GM21447 (cell line): Measurements from ENCODE around the gene VDR.

Source experiments
- ATAC-seq: cut with Tn5 transposase; IDR thresholded peaks from one replicate; pipeline ENCODE4 v1.9.1; 2021; ENCODE audit not compliant: unreplicated experiment

Gene VDR

DNA sequence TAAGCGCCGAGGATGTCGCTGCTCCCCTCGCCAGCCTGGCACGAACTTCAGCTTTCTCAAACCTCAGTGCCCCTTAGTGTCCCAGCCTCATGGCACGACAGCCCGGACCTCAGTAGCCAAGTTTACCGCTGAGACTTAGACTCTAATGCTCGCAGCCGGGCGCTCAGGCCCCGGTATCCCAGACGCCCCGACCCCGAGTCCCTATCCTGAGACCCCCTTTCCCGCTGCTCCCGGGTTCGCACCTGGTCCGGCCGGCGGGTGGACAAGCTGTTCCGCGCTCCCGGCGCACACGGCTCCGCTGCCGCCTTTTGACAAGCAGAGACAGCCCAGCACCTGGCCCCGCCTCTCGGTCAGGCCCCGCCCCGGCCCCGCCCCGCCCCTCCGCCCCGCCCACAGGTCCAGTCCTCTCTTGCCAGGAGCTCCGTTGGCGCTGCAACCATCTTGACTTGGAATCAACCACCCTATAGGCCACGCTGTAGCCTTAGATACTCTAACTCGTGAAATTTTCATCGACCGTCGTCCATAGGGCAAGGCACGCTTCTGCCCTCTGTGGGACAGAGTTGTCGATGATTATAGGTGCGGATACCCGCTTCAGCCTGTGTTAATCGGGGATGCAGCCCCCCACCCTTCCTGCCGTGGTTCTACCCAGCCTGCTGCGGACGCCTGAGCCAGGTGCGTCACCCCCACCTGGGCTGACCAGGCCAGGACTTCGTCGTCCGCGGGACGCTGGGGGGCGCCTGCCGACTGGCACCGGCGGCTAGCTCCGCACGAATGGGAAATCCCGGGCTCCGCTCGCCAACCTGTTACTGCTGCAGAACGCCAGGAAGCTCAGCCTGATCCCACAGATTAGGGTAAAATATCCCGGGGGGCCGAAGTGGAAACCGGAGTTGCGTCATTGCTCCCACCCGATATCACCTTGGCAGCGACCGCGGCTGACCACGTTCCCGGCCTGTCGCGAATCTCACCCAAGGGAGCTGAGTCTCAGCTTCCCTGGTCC lies at the start of gene VDR:
VDR (minus strand) TSS at position 282 of the 997 bp plus-strand sequence. CDS start 25,881 bp downstream, outside the sequence.
- peak; percentile 75 for ATAC-seq

DNA sequence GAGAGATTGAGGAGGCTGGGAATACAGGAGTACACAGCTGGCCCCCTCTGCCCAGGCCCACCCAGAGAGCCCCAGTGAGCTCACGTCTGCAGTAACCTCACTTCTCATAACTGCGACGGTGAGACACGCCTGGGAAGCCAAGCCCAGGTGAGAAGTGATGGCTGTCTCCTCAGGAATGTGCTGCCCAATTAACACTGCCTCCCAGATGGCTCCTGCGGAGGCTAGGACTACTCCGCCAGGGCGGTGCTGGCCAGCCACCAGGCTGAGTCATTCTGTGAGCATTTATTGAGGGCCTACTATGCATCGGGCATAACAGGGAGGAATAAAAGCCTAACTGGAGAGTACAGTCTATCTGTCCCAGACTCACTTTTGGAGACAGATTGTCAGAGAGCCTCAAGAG lies 49.3 kb upstream of the VDR start:
- no peak for ATAC-seq

DNA sequence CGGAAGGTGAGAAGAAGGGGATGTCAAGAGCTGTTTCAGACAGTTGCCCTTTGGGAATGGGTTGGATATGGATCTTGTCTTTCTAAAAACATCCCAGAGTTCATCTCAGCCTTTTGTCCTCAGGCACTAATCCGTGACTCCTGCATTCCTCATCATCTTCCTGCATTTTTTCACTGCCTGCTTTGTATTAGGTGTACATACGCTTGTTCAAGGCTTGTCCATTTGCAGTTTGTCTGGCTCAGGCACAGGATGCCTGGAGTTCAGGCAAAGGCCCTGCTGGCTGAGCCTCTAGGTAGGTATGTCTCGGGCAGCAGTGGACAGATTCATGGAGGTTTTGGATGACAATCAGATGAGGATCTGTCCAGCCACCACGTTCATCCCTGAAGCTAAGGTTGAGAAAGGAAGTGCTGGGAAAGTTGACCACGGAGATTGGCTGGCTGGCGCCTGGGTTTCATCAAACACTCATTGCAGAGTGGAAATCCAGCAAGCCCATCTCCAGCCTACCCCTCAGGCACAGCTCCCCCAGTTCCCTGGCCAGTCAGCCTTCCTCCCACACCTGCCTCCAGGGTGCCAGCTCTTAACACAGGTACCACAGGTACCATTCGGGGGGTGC lies 46.2 kb upstream of the VDR start:
- ATAC-seq: no peak

DNA sequence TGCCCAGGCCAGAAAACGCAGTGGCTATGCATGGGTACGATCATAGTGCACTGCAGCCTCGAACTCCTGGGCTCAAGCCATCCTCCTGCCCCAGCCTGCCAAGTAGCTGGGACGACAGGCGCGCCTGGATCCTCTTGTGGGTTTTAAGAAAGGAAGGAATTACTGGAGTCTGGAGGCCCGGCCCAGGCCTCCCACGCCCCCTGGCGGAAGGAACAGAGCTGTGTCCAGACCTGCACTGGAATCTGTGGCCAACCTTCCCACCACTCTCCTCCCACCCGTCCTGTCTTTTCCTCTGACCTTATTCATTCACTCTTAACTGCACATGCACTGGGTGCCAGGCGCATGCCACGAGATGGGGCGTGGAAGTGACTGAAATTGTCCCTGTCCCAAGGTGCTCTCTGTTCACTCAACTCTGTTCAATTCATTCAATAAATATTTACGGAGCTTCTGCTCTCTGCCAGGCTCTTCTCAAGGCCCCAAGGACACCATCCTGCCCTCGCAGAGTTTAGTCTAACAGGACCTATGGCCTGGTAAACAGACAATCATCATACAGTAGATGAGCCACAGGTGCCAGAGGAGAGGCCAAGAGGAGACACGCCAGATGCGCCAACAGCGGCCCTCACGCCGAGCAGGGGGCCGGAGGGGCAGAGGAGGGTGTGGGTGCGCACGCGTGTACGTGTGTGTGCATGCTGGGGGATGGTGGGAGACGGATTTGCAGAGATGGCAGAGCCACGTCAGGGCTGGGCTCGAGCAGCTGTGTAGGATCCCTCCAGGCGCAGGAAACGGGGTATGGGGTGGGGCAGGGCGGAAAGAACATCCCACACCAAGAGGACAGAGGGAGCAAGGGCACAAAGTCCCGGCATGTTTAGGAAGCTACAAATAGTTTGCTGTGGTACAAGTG lies 44.9 kb upstream of the VDR start:
- ATAC-seq: no peak

DNA sequence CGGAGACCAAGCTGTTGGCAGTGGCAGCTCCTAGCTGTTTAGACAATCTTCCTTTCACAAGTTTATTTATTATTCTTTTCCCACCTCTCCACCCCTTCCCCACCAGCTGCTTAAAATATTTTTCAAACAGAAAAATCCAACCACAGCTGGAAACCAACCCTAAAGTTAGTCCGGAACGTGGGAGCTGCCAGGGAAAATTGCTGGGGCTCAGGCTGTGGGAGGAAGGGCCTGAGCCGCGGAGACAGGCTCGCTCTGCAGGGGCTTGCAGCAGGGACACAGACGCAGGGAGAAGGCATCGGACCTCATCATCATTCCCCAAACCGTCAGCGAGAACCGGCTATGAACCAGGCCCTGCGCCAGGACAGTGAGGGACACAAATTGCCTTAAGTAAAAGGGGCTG lies 42.5 kb upstream of the VDR start:
- ATAC-seq: no peak

DNA sequence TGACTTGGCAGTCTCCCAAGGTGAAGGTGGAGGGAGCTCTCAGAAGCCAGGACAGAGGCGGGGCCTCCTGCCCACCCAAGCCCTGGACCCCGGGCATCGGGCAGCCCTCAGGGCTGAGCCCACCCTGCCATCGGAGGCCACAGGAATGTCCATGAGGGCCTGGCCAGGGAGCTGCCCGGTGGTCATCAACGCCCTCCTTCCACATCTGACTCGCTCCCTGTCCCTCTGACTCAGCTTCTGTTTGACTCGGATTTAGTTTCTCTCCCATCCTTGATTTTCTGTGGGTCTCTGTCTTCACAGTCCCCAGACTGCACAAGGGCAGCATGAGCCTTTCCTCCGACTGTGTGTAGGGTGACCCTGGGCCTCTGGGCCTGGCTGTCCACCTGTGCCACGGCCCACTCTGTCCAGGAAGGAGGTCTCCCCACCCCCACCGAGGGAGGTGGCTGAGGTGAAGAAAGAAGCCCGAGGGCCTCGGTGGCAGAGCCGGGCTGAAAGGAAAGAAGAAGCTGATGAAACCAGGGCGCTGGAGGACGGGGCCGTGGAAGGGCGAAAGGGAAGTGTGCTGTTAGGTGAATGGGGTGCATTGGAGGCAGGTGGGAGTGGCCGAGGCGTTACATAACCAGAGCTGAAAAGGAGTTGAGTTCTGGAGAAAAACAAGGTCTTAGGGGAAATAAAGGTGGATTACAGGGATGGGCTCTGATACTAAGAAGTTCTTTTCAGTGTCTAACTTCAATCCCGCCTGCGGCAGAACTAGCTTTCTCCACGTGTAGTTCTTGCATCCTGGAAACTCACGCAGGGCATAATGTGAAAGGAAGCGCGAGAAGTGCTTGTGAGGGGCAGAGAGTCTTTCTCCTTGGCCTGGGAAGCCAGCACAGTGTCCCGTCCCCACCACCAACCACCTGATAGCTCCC lies 41.9 kb upstream of the VDR start:
- no peak for ATAC-seq

DNA sequence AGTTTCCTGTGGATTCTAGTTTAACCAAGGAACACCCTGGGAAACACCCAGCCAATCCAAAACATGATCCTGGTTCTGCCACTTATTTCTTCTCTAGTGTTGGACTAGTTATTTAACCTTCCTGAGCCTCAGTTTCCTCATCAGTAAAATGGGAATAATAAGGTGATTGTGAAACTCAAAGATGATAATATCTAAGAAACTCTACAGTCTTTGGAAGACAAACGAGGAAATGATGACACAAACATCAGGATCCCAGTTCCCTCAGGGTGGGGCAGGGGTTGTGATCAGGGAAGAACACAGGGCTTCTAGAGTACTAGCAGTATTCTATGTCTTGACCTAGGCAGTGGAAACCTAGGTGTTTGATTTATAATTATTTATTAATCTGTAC lies 40.5 kb upstream of the VDR start:
- ATAC-seq: no peak

DNA sequence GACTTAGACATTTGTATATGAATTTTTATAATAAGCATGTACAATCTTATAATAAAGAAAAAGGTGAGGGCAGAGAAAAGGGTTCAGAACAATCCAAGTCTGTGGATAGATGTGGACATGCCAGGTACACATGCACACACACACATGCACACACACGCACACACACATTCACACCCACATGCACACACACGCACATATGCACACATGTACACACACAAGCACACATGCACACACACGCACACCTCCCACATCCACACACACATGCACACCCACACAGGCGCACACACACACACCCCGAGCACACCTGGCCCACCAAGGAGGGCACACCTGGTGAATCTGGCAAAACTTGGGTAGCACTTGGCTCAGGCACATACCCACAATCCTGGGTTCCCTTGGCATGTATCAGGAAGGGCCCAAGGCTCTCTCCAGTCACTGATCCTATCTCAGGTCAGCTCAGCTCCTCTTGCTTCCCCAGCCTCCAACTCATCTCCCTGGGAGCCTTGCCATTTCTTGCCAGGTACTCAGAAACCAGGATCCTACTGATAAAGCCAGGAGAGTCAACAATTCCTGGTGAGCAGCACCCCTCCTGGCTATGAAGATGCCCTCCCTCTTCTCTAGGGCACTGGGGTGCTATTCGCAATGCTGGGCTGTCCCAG lies 40.0 kb upstream of the VDR start:
- no peak for ATAC-seq

DNA sequence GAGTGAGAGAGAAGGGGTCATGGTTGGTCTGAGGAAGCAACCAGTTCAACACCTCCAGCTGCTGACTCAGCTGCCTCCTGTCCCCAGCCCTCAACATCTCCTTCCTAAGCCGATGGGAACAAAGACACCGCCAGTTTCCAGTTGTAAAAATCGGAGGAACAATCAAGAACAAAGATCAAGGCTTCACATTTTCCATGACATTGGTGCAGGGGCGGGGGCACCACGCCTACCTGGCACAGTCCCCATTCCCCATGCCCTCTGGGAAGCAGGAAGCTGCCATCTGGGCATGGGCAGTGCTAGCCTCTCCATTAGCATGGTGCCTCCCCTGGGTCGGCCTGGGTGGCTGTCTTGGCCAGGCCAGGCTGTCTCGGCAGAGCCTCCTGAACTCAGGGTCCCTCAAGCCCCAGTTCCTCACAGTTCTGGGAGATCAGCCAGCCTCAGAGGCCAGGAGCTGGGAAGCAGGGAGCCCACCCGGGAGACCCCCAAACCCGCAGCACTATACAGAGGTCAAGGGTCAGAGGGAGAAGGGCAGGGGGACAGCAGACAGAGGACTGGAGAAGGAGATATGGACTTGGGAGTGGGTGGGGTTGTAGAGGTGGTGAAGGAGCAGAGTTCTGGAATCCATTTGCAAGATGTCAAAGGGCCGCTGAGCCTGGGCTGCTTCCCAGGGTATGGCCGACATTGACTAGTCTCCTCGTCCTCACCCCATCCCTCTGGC lies 39.0 kb upstream of the VDR start:
- ATAC-seq: no peak

DNA sequence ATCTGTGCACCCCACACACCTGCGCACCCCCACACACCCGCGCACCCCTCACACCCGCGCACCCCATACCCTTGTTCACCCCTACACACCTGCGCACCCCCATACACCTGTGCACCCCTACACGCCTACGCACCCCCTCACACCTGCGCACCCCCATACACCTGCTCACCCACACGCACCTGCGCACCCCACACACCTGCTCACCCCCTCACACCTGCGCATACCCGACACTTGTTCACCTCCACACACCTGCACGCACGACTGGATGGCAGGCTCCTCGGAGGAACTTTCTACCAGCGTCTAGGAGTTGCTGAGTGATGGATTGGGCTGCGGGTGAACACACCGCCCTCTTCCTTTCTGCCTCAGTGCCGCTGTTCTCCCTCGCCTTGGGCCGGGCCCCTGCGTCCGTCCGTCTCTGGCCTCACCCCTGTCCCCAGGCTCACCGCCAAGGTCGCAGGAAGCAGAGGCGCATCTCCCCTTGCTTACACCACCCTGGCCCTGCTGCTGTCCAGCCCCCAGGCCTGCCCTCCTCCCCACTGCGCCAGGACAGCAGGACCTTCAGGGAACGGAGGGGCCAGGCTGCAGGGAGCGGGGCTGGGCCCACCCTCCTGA lies 37.9 kb upstream of the VDR start:
- ATAC-seq: no peak

DNA sequence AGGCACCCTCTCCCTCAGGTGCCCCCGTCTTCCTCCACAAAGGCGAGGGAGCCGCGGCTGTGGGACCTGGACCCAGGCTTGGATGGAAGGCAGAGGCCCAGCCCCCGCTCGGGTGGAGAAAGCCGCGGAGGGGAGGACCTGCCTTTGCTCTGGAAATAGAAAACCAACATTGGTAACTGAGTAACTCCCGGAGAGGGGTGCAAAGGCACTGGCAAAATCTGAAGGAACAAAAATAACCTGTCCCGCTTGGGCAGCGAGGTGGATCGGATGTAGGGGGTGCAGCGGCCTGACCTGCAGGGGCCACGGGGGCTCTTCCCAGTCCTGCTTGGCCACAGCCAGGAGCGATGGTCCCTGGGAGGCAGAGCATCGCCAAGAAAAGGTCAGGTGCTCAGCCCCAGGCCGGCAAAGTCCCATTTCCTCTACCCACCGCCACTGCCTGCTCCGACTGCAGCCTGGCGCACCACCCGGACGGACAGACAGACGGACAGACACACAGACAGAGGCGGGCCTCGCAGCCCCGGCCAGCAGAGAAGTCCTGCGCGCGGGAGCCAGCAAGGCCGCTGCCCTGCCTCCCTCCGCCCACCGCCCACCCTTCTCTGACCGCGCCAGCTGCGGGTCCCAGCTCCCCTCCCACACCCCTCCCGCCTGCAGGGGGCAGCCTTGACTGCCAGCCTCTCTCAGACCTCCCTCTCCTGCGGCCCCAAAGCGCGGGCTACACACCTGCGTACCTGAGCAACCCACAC lies 37.2 kb upstream of the VDR start:
- no peak for ATAC-seq

DNA sequence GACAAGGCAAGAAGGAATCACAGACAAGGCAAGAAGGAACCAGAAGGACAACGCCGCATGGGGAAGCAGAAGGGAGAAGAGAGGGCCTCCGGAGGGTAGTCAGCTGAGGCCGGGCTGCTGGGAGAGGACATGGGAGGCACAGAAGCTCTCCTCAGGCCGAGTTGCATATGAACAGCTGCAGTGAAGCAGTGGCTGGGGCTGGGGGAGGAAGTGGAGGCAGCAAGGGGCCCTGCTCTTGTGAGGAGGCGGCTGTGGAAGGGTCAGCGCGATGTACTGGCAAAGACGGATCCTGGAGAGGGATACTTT lies 36.6 kb upstream of the VDR start:
- ATAC-seq: no peak

DNA sequence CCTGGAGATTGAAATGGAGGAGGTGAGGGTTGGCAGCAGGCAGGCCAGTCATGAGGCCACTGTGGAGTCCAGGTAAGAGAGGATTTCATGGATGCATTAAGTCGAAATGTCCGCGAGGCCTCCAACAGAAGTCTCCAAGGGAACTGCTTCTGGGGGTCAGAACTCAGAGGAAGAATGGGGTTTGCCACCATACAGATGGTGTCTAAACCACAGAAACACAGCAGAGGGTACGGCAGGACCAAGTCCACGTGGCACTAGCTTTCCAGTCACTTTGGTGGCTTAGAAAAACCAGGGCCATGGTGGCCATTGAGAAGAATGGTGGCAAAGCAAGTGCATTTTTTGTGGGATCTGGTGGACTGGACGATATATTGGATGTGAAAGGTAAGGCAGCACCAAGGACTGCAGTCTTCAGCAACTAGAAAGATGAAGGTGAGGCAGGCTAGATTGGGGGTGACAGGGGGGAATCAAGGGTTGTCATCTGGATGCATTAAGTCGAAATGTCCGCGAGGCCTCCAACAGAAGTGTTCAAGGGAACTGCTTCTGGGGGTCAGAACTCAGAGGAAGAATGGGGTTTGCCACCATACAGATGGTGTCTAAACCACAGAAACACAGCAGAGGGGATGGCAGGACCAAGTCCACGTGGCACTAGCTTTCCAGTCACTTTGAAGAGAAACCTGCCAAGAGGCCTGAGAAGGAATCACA lies 36.1 kb upstream of the VDR start:
- ATAC-seq: no peak

DNA sequence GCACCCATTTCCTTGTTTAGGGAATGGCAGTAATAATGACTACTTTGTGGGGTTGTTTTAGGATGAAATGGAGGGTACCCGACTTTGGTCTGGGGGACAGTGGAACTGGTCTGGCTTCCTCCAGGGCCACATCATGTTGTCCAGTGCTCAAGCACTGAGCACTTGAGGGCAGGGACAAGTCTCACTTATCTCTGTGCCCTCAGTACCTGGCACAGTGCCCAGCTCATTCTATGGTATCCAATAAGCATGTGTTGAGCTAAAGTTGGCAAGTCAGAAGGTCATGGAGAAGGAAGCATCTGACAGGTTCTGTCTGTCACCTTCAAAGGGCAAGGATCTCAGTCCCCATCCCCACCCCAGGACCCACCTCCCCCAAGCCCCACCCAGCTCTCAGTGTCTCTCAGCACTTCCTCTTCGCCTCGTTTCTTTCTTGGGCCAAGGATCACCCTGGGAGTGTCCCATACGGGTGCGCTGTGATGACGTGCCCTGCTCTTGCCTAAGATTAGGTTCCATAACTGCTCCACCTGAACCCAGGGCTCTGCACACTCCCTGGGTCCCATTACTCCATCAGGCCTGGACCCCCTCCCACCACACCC lies 34.3 kb upstream of the VDR start:
- ATAC-seq: no peak

DNA sequence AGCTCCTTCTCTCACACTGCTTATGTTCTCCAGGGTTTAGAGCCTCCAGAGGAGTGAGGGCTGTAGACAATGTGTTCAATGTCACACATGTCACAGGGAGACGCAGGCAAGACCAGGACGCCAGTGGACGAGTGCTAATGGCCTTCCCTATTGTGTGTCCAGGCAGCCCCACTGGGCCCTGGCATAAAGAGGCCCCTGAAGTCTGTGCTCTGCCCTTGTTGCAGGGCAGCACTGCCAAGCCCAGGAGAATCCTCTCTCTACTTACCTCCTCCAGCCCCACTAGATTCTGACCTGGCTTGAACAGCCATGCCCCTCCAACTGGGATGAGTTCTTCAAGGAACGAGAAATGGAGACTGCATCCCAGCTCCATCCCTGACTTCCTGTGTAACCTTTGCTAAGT lies 33.8 kb upstream of the VDR start:
- ATAC-seq: no peak

DNA sequence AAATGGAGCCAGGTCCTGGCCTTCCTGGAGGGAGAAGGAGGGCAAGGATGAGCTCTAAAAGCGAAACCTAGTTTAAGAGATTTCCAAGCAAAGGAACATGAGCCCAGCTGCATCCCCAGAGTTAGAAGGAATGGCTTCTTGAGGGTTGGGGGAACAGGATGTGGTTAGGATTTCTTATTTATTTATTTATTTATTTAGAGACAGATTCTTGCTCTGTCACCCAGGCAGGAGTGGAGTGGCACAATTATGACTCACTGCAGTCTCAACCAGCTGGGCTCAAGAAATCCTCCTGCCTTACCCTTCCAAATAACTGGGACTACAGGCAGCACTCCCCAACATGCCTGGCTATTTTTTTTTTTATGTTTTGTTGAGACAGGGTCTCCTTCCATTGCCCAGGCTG lies 33.3 kb upstream of the VDR start:
- no peak for ATAC-seq

DNA sequence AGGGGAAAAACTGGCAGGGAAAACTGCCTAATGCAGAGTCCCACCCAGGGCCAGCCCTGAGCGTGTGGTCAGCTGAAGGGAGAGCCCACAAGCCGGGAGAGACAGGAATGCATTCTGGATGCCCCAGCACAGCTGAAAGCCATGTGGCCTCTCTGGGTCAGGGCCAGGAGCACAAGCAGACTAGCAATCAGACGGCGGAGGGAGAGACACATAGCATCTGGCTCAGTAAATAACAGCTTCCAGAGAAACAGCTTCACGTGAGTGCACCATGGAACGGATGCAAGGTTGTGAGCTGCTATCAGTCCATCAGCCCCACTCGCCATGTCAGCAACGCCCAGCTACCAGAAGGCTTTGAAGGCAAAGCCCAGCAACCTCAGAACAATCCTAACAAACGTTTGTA lies 30.4 kb upstream of the VDR start:
- ATAC-seq: no peak
